CD1c-positive myeloid dendritic cell (primary cell): ENCODE results near the gene CAMKMT.

Source experiments
- DNase-seq: peaks from one replicate; pipeline ENCODE4 v3.0.0-alpha.2; 2016; ENCODE audit errors: extremely low spot score

The CAMKMT gene

DNA sequence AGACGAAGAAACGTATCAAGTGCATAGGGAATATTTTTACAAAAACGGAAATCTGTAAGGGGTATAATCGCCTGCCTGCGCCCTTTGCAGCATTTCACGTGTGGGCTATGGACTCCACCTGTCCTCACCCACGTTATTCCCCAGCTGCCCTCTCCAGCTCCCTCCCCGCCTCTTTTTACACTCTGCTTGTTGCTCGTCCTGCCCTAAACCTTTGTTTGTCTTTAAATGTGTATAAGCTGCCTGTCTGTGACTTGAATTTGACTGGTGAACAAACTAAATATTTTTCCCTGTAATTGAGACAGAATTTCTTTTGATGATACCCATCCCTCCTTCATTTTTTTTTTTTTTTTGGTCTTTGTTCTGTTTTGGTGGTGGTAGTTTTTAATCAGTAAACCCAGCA is 410.4 kb downstream of the CAMKMT start:
- no peak for DNase-seq

DNA sequence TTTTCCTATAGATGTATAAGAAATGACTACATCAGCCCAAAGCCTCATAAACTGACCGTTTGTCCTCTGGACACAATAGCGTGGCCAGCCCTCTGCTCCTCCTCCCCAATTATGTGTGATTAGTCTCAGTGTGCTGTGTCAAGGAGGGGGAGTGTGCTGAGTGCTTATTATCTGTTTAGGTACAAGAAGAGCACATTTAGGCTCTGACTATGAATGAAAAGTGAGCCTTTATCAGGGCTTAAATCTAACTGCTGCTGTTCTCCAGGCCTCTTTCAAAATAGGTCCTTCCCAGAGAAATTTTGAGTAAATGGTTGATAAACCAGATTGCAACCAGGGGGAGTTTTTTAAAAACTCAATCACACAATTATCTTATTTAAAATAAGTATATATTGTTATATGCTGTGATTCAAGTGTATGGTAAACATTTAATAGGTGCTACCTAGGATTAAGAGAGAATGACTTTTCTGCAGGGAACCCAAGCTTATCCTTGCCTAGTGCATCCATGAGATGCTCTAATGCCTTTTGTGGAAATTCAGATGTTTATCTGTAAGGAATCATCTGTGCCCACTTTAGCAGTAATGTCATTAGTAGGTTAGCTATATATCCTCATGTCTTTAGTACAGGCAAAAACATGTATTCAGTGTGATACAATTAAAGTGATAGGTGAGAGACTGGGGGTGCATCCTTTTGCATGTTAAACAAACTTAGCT is 411.1 kb downstream of the CAMKMT start:
- no peak for DNase-seq

DNA sequence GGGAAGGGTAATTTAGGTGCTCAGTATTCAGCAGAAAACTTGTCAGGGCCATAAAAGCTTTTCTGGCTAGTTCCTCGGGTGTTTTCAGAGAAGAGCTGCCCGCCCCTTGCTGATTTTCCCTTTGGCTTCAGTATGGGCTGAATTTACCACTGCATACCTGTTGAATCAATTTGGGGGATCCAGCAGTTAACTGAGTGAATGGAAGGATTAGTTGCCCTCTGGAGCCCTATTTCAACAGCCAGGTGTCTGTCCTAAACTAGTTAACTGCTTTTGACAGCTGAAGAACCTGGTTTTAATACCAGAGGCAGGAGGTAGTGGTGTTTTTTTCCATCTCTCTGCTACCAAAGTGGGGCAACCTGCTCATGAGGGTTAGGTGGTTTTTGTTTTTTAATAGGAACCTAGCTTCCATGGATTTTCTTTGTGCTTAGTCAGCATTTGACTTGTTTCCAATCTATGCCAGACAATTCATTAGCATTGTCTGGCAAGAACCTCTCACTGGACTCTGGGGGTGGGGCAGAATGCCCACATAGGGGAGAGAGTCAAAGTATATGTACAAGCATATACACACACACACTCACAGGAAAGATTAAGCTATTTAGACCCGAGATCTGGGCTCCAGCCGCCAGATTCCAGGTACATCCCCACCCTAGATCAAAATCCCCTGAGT is 413.2 kb downstream of the CAMKMT start:
- DNase-seq: no peak

DNA sequence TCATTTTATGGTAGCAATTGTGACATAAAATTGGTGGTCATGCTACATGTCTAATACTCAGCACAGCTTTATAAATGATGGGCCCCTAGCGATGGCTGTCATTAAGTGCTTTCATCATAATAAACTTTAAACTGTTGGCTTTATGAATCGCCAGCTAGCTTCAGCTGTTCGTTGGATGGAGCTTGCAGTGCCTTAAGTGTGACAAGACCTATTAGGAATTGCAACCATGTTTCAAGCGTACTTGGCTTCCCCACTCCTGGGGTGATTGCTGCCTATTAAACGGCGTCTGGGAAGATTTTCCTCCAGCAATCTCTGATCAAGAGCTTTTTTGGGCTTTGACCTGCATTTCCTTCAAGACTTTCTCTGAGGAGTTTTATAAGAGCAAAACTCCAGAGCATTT is 415.3 kb downstream of the CAMKMT start:
- no peak for DNase-seq

DNA sequence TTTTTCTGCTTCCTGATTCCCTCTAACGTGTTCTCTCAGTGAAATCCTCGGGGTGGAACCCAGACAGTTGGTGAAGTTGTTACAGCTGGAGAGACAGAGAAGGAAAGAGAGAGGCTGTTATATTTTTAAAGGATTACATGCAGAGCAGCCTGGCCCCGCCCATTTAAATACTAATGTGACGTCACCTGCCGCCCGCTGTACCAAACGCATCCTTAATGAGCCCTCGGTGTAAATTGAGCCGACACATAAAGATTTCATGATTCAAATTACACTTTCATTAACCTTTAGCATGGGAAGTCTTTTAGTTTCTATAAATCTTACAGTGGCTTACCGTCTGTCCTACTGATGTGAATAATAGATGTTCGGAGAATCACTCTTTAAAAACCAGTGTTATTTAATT is 415.8 kb downstream of the CAMKMT start:
- peak; percentile 8 for DNase-seq

DNA sequence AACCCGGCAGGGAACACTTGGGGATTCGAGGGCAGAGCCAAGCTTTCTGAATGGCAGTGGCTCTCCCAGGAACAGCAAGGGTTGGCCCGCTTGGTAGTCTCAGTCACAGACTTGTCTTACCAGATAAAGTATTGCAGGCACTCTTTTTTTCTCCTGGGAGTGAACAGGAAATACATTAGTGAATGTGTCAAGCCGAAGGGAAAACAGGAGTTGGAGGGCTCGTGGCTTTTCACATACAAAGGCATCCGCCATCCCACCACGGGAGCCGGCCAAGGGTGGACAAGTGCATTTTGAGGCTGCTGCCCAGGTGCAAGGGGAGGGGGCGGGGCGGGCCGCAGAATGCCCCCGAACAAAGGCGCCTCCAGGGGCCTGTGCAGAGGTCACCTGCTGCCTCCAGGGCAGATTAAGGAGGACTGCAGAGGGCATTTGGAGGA is 416.5 kb downstream of the CAMKMT start:
- DNase-seq: no peak

DNA sequence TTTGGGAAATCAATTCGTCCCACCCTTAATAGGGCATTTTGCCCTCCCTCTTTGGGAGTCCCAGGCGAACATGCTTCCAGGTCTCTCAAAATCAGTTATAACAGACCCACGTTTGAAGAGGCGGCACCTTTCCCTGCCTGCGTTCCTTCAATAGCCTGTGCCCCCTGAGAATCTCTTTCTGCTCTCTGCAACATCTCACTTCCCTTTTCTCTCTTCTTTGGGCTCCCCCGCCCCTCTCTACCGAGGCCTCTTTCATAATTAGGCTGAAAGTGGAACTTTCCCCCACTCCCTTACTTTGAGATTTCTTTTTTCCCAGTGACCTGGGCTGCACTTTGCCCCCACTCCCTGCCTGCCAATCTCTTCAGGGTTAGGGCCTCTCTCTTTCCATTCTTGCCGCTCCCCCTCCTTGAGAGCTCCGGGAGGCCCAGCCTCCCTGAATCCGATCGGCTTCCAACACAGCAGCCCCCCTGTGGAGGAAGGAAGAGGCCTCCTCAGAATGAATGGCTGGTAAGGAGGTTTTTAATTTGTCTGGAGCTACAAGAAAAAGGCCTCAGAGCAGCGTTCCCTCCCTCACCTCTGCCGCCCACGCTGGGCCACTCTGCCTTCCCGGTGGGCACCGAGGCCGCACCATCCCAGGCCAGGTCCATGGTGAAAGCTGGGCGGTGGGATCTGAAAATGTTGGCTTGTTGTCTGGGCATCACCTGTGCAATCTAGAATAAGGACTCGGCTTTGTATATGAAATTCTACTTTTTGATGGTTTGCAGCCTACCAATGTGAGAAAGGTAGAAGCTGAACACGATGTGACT is 417.1 kb downstream of the CAMKMT start:
- DNase-seq: peak; percentile 64

DNA sequence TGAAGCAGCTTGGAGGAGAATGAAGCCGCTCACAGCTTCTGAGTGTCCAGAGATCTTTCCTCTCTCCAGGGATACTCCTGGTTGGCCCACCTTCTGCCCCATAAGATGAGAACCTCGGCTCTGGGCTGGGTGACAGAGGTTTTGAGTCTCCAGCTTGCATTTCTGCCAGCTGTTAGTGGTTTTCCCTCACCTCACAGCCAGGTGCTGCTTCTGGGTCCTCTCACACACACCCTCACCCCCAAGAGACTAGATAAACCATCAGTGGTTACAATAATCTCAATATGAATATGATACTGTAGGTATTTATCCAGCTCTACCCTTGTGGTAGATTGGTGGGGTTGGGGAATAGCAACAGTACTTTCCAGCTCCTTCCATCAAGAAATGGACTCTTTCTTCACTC is 418.0 kb downstream of the CAMKMT start:
- no peak for DNase-seq

DNA sequence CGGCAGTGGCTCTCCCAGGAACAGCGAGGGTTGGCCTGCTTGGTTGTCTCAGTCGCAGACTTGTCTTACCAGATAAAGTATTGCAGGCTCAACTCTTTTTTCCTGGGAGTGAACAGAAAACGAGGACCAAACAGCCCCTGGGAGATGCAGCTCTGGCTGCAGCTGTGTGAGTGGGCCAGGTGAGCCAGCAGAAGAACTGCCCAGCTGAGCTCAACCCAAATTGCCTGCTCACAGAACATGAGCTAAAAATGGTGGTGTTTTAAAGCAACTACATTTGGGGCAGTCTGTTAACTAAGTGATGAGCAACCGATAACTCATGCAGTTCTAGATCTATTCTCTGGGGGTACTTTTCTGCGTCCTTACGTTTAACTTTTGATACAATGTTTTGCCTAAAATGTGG is 418.7 kb downstream of the CAMKMT start:
- DNase-seq: no peak

DNA sequence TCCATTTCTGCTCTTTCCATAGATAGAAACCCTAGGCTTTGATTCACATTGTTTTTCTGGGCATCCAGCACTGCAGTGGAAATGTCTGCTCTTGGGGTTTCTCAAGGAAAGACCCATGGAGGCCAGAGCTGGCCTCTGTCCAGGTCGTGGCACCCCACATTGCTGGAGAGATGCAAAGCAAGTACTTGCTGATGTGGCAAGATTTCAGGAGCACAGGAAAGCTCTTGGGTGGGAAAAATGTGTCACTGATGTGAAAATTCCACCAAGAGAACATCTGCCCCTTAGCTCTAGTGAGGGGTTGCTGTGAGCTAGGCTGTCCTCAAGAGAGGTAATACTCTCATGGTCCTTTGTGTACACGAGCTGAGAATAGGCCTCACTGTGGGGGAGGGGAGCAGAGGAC is 423.7 kb downstream of the CAMKMT start:
- DNase-seq: no peak

DNA sequence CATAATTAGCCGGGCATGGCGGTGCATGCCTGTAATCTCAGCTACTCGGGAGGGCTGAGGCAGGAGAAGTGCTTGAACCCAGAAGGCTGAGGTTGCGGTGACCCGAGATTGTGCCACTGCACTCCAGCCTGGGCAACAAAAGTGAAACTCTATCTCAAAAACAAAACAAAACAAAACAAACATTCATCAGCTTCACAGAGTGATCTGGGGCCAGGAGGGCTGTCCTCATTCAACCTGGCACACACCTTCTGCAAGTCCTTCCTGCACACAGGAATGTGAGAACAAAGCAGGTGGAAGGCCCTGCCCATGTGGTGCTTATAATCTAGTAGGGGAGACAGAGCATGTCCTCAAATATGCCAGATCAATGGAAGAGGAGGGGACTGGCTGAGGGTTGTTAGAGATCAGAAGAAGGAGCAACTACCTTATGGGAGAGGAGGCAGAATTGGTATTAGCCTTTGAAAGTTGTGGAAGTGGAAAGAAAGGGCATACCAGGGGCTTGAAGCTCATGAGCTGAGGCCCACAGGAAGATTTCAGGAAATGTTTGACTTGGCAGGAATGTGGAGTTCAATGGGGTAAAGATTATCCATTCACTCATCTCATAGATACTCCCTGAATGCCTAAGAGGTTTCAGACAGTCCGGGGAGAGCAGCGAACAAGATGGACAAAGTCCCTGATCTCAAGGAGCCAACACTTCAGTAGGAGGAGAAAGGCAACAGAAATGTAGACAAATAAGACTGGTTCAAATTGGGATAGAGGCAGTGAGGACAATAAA is 424.5 kb downstream of the CAMKMT start:
- no peak for DNase-seq

DNA sequence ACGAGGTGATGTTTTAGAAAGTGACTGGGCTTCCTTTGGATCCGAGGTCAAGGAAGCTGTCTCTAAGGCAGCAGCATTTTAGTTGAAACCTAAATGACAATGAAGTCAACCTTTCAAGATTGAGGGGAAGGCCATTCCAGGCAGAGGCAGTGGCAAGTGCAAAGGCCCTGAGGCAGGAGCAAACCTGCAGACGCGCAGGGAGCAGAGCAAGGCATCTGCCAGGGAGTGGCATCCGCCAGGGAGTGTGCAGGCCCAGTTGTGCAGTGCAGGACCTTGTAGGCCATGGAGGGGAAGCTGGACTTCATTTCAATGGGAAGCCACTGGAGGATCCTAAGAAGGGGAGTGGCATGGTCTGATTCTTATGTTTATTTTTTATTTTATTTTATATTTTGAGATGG is 425.1 kb downstream of the CAMKMT start:
- DNase-seq: no peak

DNA sequence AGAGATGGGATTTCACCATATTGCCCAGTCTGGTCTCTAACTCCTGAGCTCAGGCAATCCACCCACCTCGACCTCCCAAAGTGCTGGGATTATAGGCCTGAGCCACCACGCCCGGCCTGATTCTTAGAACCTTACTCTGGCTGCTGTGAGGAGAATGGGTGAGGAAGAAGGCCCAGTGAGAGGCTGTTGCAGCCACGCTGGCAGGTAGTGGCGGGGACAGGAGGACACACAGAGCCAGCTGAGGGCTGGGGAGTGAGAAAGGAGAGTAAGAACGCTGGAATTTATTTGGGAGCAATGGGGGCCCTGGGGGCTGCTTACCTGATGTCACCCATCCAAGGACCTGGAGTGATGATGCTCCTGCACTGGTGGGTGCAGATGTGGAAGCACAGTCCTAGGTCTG is 425.9 kb downstream of the CAMKMT start:
- no peak for DNase-seq

DNA sequence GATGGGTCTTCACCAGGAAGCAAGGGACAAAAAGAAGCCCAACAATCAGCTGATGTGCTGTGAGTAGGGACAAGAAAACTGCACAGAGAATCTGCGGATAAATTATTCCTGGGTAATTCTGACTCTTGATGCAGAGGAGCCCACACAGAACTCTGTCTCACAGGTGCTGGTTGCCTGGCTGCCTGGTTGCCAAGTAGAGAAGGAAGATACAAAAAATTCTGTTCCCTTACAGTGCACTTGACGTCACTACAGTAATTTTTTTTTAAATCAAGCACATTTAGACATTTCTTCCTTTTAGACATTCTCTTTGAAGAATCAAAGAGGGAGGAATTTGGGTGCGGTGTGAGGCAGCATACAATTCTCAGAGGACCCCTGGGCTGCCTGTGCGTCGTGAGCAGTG is 427.7 kb downstream of the CAMKMT start:
- DNase-seq: no peak

DNA sequence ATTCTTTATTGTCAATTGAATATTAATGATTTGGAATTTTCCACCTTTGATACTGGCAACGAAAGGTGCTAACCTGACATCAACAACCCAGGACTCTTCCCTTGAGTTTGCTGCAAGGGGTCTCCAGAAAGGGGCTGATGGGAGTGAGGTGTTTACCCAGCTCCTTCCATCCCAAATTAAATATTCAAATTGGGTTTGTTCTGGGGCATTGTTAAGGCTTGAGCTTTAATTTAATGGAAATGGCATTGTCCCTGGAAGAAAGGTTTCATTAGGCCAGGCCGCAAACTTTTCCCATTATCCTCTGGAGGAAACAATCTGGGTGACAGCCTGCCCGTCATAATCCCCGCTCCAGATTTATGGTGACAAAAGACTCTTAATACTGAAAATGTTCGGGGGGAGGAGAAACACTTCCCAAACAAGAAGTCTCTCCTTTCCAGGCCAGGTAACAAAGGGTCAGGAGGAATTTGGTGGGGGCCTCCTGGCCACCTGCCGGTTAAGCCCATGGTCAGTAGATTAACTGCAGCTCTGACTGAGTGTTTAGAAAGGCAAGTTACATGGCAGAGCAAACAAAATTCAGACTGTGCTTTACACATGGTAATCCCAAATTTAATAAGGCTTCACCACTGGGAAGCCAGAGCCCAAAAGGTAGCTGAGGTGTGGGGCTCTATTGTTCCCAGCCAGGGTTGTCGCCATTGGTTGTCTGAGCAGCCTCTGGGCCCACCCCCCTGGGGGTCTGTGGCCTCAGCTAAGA is 428.4 kb downstream of the CAMKMT start:
- DNase-seq: no peak

DNA sequence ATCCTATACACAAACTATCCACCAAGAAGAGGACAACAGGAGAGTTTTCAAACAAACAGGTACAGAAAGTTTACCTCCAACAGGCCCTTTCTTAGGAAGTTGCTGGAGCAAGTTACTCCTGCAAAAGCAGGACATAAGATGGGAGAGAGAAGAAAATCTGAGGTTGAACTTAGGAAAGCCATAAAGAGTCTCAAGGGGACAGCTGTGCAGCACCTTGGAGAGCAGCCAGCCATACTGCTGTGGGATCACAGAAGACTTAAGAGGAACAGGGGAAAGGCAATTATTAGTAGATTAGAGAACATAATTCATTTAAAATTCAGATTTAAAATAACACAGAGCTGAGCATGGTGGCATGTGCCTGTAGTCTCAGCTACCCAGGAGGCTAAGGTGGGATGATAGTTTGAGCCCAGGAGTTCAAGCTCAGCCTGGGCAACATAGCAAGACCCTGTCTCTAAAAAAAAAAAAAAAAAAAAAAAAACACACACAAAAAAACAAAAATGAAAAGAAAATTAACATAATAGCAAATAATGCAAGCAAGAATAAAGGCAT is 431.6 kb downstream of the CAMKMT start:
- no peak for DNase-seq

DNA sequence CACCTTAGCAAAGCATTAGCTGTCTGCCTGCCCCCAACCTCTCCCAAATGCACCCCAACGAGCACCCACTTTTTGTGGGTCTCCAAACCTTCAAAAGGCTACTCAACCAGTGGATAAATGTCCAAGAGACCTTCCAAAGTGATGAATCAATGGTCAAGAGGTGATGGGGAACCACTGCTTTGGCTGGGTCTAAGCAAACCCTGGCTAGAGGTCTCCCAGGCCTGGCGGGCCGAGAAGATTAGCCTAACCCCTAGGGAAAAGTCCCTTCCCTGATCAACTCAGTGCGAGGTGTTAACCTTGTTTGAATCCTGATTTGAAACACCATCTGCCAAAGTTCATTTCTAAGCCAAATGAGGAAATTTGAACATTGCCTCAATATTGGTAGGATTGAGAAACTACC is 435.0 kb downstream of the CAMKMT start:
- DNase-seq: no peak

DNA sequence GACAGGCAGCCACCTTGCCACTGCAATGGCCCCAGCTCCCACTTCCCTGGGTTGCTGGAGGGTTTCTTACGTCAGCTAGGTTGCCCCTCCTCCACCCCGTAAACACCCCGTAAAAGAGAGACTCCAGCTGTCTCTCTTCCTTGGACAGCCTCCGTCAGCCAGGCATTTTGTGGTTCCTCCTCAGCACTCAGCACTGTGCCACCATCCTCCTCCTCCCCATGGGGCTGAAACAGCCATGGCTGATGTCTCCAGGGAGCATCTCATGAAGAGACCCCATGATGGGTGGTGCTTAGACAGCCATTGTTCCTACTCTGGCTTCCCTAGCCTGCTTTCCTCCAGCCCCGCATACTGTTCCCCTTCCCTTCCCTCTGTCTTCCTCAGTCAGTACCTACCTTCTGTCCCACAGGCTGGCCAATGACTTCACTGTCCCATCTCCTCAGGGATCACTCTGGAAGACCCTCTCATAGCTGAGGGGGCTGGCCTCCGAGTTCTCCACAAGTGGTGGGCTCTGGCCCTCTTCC is 436.5 kb downstream of the CAMKMT start:
- no peak for DNase-seq

DNA sequence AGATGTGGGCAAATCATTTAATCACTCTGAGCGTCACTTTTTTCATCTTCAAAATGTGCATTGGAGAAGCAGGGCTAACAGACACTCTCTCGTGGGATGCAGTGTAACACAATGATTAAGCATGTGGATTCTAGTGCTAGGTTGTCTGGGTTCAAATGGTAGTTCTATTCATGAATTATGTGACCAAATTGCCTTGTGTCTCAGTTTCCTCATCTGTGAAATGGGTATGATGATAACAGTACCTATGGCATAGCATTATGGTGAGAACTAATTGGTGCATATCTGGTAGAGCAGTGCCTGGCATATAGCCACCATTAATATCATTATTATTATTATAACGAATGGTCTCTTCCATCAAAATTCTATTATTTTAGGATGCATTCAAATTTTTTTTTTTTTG is 437.4 kb downstream of the CAMKMT start:
- DNase-seq: no peak

DNA sequence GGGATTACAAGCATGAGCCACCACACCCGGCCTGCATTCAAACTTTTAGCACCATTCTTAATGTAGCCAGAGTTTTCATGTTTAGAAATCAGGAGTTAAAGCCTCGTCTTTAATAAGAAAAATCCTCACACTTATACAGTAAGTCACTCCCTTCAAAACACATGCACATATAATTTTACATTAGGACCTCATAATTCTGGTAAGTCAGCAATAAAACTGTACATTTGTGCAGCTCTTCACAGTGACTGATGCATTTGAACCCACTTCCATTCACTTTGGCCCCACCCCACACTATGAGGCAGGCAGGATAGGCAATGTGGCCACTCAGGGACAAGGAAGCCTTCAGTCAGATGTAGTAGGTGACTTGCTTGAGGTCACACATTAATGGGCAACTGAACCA is 438.0 kb downstream of the CAMKMT start:
- DNase-seq: no peak

DNA sequence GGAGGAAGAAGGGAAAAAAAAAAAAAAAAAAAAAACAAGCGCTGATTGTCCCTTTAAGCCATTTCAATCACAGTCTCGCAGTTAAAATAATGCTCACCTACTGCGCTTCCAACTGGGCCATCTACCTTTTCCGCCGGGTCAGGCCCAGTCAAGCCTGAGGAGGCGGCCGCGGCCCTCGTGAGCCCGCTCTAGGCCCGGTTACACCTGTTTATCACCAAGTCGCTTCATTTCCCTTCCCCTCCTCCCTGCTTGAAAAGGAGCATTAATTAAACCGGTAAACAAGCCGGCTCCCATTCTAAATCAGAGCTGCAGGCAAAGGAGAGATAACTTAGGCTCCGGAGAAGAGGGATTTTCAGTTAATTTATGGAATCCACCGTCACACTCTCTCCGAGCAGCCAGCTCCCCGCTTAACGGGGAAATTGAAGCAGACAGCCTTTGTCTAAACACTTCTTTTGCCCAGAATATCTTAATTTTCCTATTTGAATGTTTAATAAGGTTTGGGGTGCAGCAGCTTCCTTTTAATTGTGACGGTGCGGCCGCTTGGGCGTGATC is 439.6 kb downstream of the CAMKMT start:
- DNase-seq: no peak
